AG04450 (cell line): Measurements from ENCODE around the gene RASSF1. TPM values are rescaled to one million over a fixed set of nuclear protein-coding genes. Genes with fewer than 3 reads are reported as not detected.

Experiments used
- CTCF ChIA-PET: fragments of 300-600, 350-600 bp; formaldehyde crosslinking; extraction: SDS; loops from one replicate; lab custom pipeline; 2022; ENCODE audit warnings: antibody characterized with exemption, inconsistent platforms; lab: Charles Lee
- POLR2A ChIA-PET: fragments of 350-600 bp; formaldehyde crosslinking; extraction: SDS; loops from one replicate; lab custom pipeline; 2021; ENCODE audit warnings: antibody characterized with exemption, inconsistent platforms; lab: Yijun Ruan, JAX
- DNase-seq: peaks from one replicate; pipeline ENCODE4 v3.0.0-alpha.2; 2011; ENCODE audit warnings: low read depth, low spot score
- H3K27ac ChIP-seq: one replicate; pipeline ENCODE4 v1.5.1; 2012; ENCODE audit warnings: low read depth, low read length, control low read depth
- H3K27me3 ChIP-seq: one replicate; pipeline ENCODE4 v1.6.0; 2012; ENCODE audit warnings: low read length; ENCODE audit not compliant: control insufficient read depth, insufficient read depth
- H3K4me3 ChIP-seq: 2 replicates; pipeline ENCODE4 v1.5.1; 2011; ENCODE audit warnings: mild to moderate bottlenecking, low read depth, low read length, control low read depth
- H3K9me3 ChIP-seq: 2 replicates; pipeline ENCODE4 v1.5.1; 2012; ENCODE audit warnings: low read length; ENCODE audit not compliant: control insufficient read depth, insufficient read depth
- CTCF ChIP-seq: IDR thresholded peaks from 2 replicates; pipeline ENCODE4 v1.5.1; 2011; ENCODE audit warnings: low read depth, low read length, control low read depth, inconsistent platforms
- polyA plus RNA-seq: library from polyadenylated mRNA; depleted of rRNA; stranded (reverse); fragments of >200 nt; gene quantifications from 2 replicates; pipeline ENCODE4 v1.2.3, GENCODE V29; 2011

The RASSF1 gene
- polyA plus RNA-seq, 1 experiment = 25.1 TPM

GRCh38 chr3:50327943-50328691, 12.5 kb downstream of the RASSF1 start, which contains the start of gene TUSC2:
TSS of gene TUSC2 (minus strand) at chr3:50328223. CDS start at chr3:50328099, 124 bp downstream.
- no peak for TF ChIP-seq CTCF
- Histone ChIP-seq H3K27me3 (no peaks in the 10 kb centered on the region), H3K27ac (peak within 1 kb of the TSS; percentile 73), H3K9me3 (no peaks in the 10 kb centered on the region; the same call in 1 of the 2 replicates), H3K4me3 (peak within 1 kb of the TSS; percentile 87)
- POLR2A ChIA-PET = interaction anchor here (0.6 to 2.2 kb wide), 5 partner anchors 8 to 44 kb away, joined by 4 to 22 read pairs (median 7); partner anchors contain the start of genes CYB561D2, IFRD2 and NPRL2
- peak; percentile 82 for DNase-seq
- CTCF ChIA-PET = interaction anchor here (0.7 to 0.8 kb wide), 2 partner anchors 19 to 771 kb away, joined by 3 to 4 read pairs; no protein-coding TSS in a partner anchor

- POLR2A ChIA-PET = interaction anchor here (0.6 to 2.2 kb wide), 3 partner anchors 9 to 43 kb away, joined by 5 to 22 read pairs (median 7); partner anchors contain the start of genes CYB561D2 and NPRL2
- no peak for TF ChIP-seq CTCF
- no peaks in the 10 kb centered on the region; the same call in 1 of the 2 replicates for H3K9me3 ChIP-seq
- CTCF ChIA-PET = no interaction called here
- peak overlapping the region; percentile 87 for H3K4me3 ChIP-seq
- no peak for DNase-seq
- H3K27me3 ChIP-seq = no peaks in the 10 kb centered on the region
- H3K27ac ChIP-seq = no peak overlapping the region
Observed at GRCh38 chr3:50327129-50327528, 13.5 kb downstream of the RASSF1 start.

GRCh38 chr3:50326182-50326541, 14.5 kb downstream of the RASSF1 start:
- no peak for DNase-seq
- TF ChIP-seq CTCF = no peak
- CTCF ChIA-PET = interaction anchor here (0.8 kb wide), 1 partner anchor 70 kb away, joined by 3 read pairs; no protein-coding TSS in a partner anchor

GRCh38 chr3:50325497-50326181, 15.0 kb downstream of the RASSF1 start:
- Histone ChIP-seq H3K4me3 (no peak overlapping the region), H3K9me3 (no peaks in the 10 kb centered on the region; the same call in 1 of the 2 replicates), H3K27ac (no peak overlapping the region), H3K27me3 (no peaks in the 10 kb centered on the region)
- CTCF ChIA-PET = interaction anchor here (0.6 to 1.9 kb wide), 6 partner anchors 20 to 624 kb away, joined by 3 to 15 read pairs (median 8); partner anchors contain the start of genes HYAL3 and NAA80
- DNase-seq = no peak
- no peak for TF ChIP-seq CTCF
- POLR2A ChIA-PET = no interaction called here

More at GRCh38 chr3:50326182-50326541, 14.5 kb downstream of the RASSF1 start:
- Histone ChIP-seq H3K4me3 (no peak overlapping the region), H3K27ac (no peak overlapping the region), H3K27me3 (no peaks in the 10 kb centered on the region), H3K9me3 (no peaks in the 10 kb centered on the region; the same call in 1 of the 2 replicates)
- POLR2A ChIA-PET = no interaction called here
